ENCODE results near the gene TTLL1.

The TTLL1 gene

GRCh38 chr22:43101306-43101705 is 12.1 kb upstream of the TTLL1 start:
- ChIA-PET CTCF (interaction anchor here (1.2 to 1.3 kb wide), 2 partner anchors 17 to 237 kb away, joined by 3 read pairs; no protein-coding TSS in a partner anchor), POLR2A (interaction anchor here (0.6 kb wide), 1 partner anchor 486 kb away, joined by 3 read pairs; no protein-coding TSS in a partner anchor)
- DNase-seq (ENCODE audit: extremely low spot score) = no peak
- TF ChIP-seq CTCF (IDR thresholded peaks at IDR 0.05; ENCODE audit: control extremely low read depth, extremely low read depth, low read depth, missing control alignments) = no peak

GRCh38 chr22:43100225-43100624 is 11.0 kb upstream of the TTLL1 start:
- no peak for DNase-seq (ENCODE audit: extremely low spot score)
- POLR2A ChIA-PET = no interaction called here

GRCh38 chr22:43099095-43099494 is 9.9 kb upstream of the TTLL1 start:
- ChIA-PET CTCF (interaction anchor here (0.7 to 1.4 kb wide), 2 partner anchors 9 to 54 kb away, joined by 3 to 7 read pairs; no protein-coding TSS in a partner anchor), POLR2A (no interaction called here)
- DNase-seq (ENCODE audit: extremely low spot score) = no peak
- no peak for TF ChIP-seq CTCF (IDR thresholded peaks at IDR 0.05; ENCODE audit: control extremely low read depth, extremely low read depth, low read depth, missing control alignments)

More at GRCh38 chr22:43100225-43100624, 11.0 kb upstream of the TTLL1 start:
- CTCF ChIA-PET = no interaction called here
- TF ChIP-seq CTCF (IDR thresholded peaks at IDR 0.05; ENCODE audit: control extremely low read depth, extremely low read depth, low read depth, missing control alignments) = no peak

- ChIA-PET CTCF (interaction anchor here (1.4 kb wide), 1 partner anchor 8 kb away, joined by 7 read pairs; no protein-coding TSS in a partner anchor), POLR2A (no interaction called here)
- DNase-seq (ENCODE audit: extremely low spot score) = no peak
- TF ChIP-seq CTCF (IDR thresholded peaks at IDR 0.05; ENCODE audit: control extremely low read depth, extremely low read depth, low read depth, missing control alignments) = no peak
Measured at GRCh38 chr22:43098356-43098755, 9.2 kb upstream of the TTLL1 start.

- no peak for TF ChIP-seq CTCF (IDR thresholded peaks at IDR 0.05; ENCODE audit: control extremely low read depth, extremely low read depth, low read depth, missing control alignments)
- ChIA-PET POLR2A (no interaction called here), CTCF (no interaction called here)
- DNase-seq (ENCODE audit: extremely low spot score) = no peak
Measured at GRCh38 chr22:43096420-43096819, 7.2 kb upstream of the TTLL1 start.

- DNase-seq (ENCODE audit: extremely low spot score) = no peak
- POLR2A ChIA-PET = no interaction called here
- CTCF ChIA-PET = interaction anchor here (1.4 kb wide), 1 partner anchor 8 kb away, joined by 3 read pairs; no protein-coding TSS in a partner anchor
- TF ChIP-seq CTCF (IDR thresholded peaks at IDR 0.05; ENCODE audit: control extremely low read depth, extremely low read depth, low read depth, missing control alignments) = no peak
Measured at GRCh38 chr22:43094551-43094950, 5.4 kb upstream of the TTLL1 start.

Measured in GM10248 (cell line).